Neural cell (in vitro differentiated cells): Measurements from ENCODE around the gene TUBB1. TPM values are rescaled to one million over a fixed set of nuclear protein-coding genes. Genes with fewer than 3 reads are reported as not detected.

Experiments used
- H2AFZ ChIP-seq: fragments of 200-600, 300-800 bp; sonication (generic), shearing (Covaris generic); 2 replicates; pipeline ENCODE4 v1.6.0; 2014; ENCODE audit warnings: low read depth, mild to moderate bottlenecking, antibody characterized with exemption, low read length, moderate library complexity
- H3F3A ChIP-seq: fragments of 200-600 bp; shearing (Covaris generic); 2 replicates; pipeline ENCODE4 v1.6.1; 2016; ENCODE audit warnings: mild to moderate bottlenecking, moderate library complexity, mixed read lengths, antibody characterized with exemption, low read length; ENCODE audit not compliant: insufficient read depth, poor library complexity, severe bottlenecking
- H3K27ac ChIP-seq: fragments of 200-600, 300-800 bp; sonication (generic), shearing (Covaris generic); 2 replicates; pipeline ENCODE4 v1.5.1; 2014; ENCODE audit warnings: mild to moderate bottlenecking, low read length, moderate library complexity
- H3K27me3 ChIP-seq: fragments of 300-800, 200-600 bp; sonication (generic), shearing (Covaris generic); 2 replicates; pipeline ENCODE4 v1.6.0; 2014; ENCODE audit warnings: mild to moderate bottlenecking, low read depth, low read length, moderate library complexity; ENCODE audit not compliant: insufficient read depth
- H3K36me3 ChIP-seq: fragments of 300-800, 200-600 bp; sonication (generic), shearing (Covaris generic); 2 replicates; pipeline ENCODE4 v1.5.1; 2014; ENCODE audit warnings: mild to moderate bottlenecking, antibody characterized with exemption, low read length, moderate library complexity; ENCODE audit not compliant: insufficient read depth
- H3K4me2 ChIP-seq: fragments of 300-800, 200-600 bp; sonication (generic), shearing (Covaris generic); 2 replicates; pipeline ENCODE4 v1.6.0; 2014; ENCODE audit warnings: mild to moderate bottlenecking, low read length
- H3K4me3 ChIP-seq: fragments of 300-800, 200-600 bp; sonication (generic), shearing (Covaris generic); 2 replicates; pipeline ENCODE4 v1.5.1; 2014; ENCODE audit warnings: mild to moderate bottlenecking, low read length, moderate library complexity
- H3K79me2 ChIP-seq: fragments of 200-600 bp; shearing (Covaris generic); replicated peaks from 2 replicates; pipeline ENCODE4 v1.6.0; 2014; ENCODE audit warnings: mild to moderate bottlenecking, low read length, moderate library complexity; ENCODE audit not compliant: insufficient read depth
- H3K9ac ChIP-seq: fragments of 300-800, 200-600 bp; sonication (generic), shearing (Covaris generic); 2 replicates; pipeline ENCODE4 v1.6.1; 2016; ENCODE audit warnings: mild to moderate bottlenecking, low read length, mixed read lengths
- H3K9me2 ChIP-seq: fragments of 200-600 bp; shearing (Covaris generic); 2 replicates; pipeline ENCODE4 v1.6.1; 2016; ENCODE audit warnings: mild to moderate bottlenecking, low read length, mixed read lengths; ENCODE audit not compliant: insufficient read depth
- H3K9me3 ChIP-seq: fragments of 200-600, 300-800 bp; sonication (generic), shearing (Covaris generic); 2 replicates; pipeline ENCODE4 v1.6.1; 2016; ENCODE audit warnings: mild to moderate bottlenecking, mixed run types, low read length, moderate library complexity, mixed read lengths
- H4K20me1 ChIP-seq: fragments of 200-600 bp; shearing (Covaris generic); 2 replicates; pipeline ENCODE4 v1.6.1; 2016; ENCODE audit warnings: mild to moderate bottlenecking, mixed run types; ENCODE audit not compliant: insufficient read depth
- EP300 ChIP-seq: fragments of 450-650 bp; conservative IDR thresholded peaks from 2 replicates; pipeline ENCODE4 v1.6.1; 2014; ENCODE audit warnings: antibody characterized with exemption, mild to moderate bottlenecking, moderate library complexity; ENCODE audit not compliant: poor library complexity, severe bottlenecking
- EZH2 ChIP-seq: fragments of 200-600, 300-800 bp; shearing (Covaris generic), sonication (generic); IDR thresholded peaks from 2 replicates; pipeline ENCODE4 v1.6.1; 2014; ENCODE audit warnings: antibody characterized with exemption, low read length, borderline replicate concordance, mild to moderate bottlenecking; ENCODE audit not compliant: insufficient read depth, poor library complexity, severe bottlenecking
- MXI1 ChIP-seq: fragments of 450-650 bp; conservative IDR thresholded peaks from 2 replicates; pipeline ENCODE4 v1.6.1; 2014; ENCODE audit warnings: antibody characterized with exemption, mild to moderate bottlenecking; ENCODE audit not compliant: poor library complexity, severe bottlenecking
- POLR2AphosphoS5 ChIP-seq: IDR thresholded peaks from 2 replicates; pipeline ENCODE4 v1.6.1; 2012
- RAD21 ChIP-seq: fragments of 450-650 bp; conservative IDR thresholded peaks from 2 replicates; pipeline ENCODE4 v1.6.1; 2014; ENCODE audit warnings: antibody characterized with exemption, mild to moderate bottlenecking, moderate library complexity
- REST ChIP-seq: IDR thresholded peaks from 2 replicates; pipeline ENCODE4 v1.6.1; 2012; ENCODE audit warnings: borderline replicate concordance
- SMC3 ChIP-seq: fragments of 450-650 bp; conservative IDR thresholded peaks from 2 replicates; pipeline ENCODE4 v1.6.1; 2014; ENCODE audit warnings: antibody characterized with exemption, mild to moderate bottlenecking, moderate library complexity; ENCODE audit not compliant: poor library complexity
- TAF1 ChIP-seq: IDR thresholded peaks from 2 replicates; pipeline ENCODE4 v1.6.1; 2012; ENCODE audit warnings: low read depth
- polyA plus RNA-seq: library from polyadenylated mRNA; depleted of rRNA; stranded (reverse); fragments of >200 nt; gene quantifications from 2 replicates; pipeline ENCODE4 v1.2.3, GENCODE V29; 2014
- TF ChIP-seq, protein P1 (sequence below): fragments of 450-650 bp; IDR thresholded peaks from 2 replicates; pipeline ENCODE4 v1.5.1; 2014; ENCODE audit warnings: antibody characterized with exemption, mild to moderate bottlenecking, moderate library complexity; ENCODE audit not compliant: poor library complexity, severe bottlenecking

The TUBB1 gene
- polyA plus RNA-seq, 1 donor from 2014 or later = not detected

GRCh38 chr20:59069026-59069425 lies 49.8 kb downstream of the TUBB1 start:
- Histone ChIP-seq H3K4me2 (no peak overlapping the region), H3K9me2 (no peaks in the 10 kb centered on the region), H3K27me3 (no peaks in the 10 kb centered on the region), H4K20me1 (no peaks in the 10 kb centered on the region), H3K27ac (no peak overlapping the region), H3F3A (no peaks in the 10 kb centered on the region), H2AFZ (no peak overlapping the region), H3K4me3 (no peak overlapping the region), H3K36me3 (no peaks in the 10 kb centered on the region), H3K79me2 (no peaks in the 10 kb centered on the region), H3K9me3 (no peaks in the 10 kb centered on the region), H3K9ac (no peak overlapping the region)
- TF ChIP-seq EZH2 (no peak), TAF1 (no peak), RAD21 (no peak), MXI1 (no peak), SMC3 (no peak)

GRCh38 chr20:59071216-59071615 lies 52.0 kb downstream of the TUBB1 start:
- no peak for TF ChIP-seq POLR2AphosphoS5
- no peak for TF ChIP-seq SMC3
- no peak for TF ChIP-seq REST
- TF ChIP-seq, protein P1, sequence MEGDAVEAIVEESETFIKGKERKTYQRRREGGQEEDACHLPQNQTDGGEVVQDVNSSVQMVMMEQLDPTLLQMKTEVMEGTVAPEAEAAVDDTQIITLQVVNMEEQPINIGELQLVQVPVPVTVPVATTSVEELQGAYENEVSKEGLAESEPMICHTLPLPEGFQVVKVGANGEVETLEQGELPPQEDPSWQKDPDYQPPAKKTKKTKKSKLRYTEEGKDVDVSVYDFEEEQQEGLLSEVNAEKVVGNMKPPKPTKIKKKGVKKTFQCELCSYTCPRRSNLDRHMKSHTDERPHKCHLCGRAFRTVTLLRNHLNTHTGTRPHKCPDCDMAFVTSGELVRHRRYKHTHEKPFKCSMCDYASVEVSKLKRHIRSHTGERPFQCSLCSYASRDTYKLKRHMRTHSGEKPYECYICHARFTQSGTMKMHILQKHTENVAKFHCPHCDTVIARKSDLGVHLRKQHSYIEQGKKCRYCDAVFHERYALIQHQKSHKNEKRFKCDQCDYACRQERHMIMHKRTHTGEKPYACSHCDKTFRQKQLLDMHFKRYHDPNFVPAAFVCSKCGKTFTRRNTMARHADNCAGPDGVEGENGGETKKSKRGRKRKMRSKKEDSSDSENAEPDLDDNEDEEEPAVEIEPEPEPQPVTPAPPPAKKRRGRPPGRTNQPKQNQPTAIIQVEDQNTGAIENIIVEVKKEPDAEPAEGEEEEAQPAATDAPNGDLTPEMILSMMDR = no peak
- TF ChIP-seq RAD21 = no peak
- no peak for TF ChIP-seq EP300
- TF ChIP-seq EZH2 = no peak
- TF ChIP-seq TAF1 = no peak
- TF ChIP-seq MXI1 = no peak

GRCh38 chr20:59073582-59073981 lies 54.4 kb downstream of the TUBB1 start:
- Histone ChIP-seq H3K4me2 (no peak overlapping the region), H3K9ac (no peak overlapping the region), H3F3A (no peaks in the 10 kb centered on the region), H3K79me2 (no peaks in the 10 kb centered on the region), H3K4me3 (no peak overlapping the region), H3K36me3 (no peaks in the 10 kb centered on the region), H3K27ac (no peak overlapping the region), H3K9me3 (no peaks in the 10 kb centered on the region), H3K9me2 (no peaks in the 10 kb centered on the region), H2AFZ (no peak overlapping the region), H4K20me1 (no peaks in the 10 kb centered on the region), H3K27me3 (no peaks in the 10 kb centered on the region)
- TF ChIP-seq, protein P1 = no peak
- TF ChIP-seq RAD21 = no peak
- no peak for TF ChIP-seq MXI1
- TF ChIP-seq REST = no peak
- TF ChIP-seq TAF1 = no peak
- no peak for TF ChIP-seq EZH2
- no peak for TF ChIP-seq EP300

More at GRCh38 chr20:59071216-59071615, 52.0 kb downstream of the TUBB1 start:
- H3K27me3 ChIP-seq = no peaks in the 10 kb centered on the region
- no peak overlapping the region for H3K27ac ChIP-seq
- H2AFZ ChIP-seq = no peak overlapping the region
- H3F3A ChIP-seq = no peaks in the 10 kb centered on the region
- H3K9ac ChIP-seq = no peak overlapping the region
- H3K36me3 ChIP-seq = no peaks in the 10 kb centered on the region
- H3K4me3 ChIP-seq = no peak overlapping the region
- no peak overlapping the region for H3K4me2 ChIP-seq
- H3K79me2 ChIP-seq = no peaks in the 10 kb centered on the region
- no peaks in the 10 kb centered on the region for H3K9me2 ChIP-seq
- no peaks in the 10 kb centered on the region for H3K9me3 ChIP-seq
- H4K20me1 ChIP-seq = no peaks in the 10 kb centered on the region
